ENCODE data around the gene SGPP1.

GRCh38 chr14:63761351-63762117, 33.7 kb upstream of the SGPP1 start:
- TF ChIP-seq FOXK2 (IDR thresholded peaks at IDR 0.05) (no peak), SUZ12 (IDR thresholded peaks at IDR 0.05) (no peak), ARNT (IDR thresholded peaks at IDR 0.05) (no peak), LEF1 (IDR thresholded peaks at IDR 0.05; ENCODE audit: borderline replicate concordance) (no peak), CTBP1 (IDR thresholded peaks at IDR 0.05; ENCODE audit: borderline replicate concordance) (no peak), FOXA1 (IDR thresholded peaks at IDR 0.05) (no peak)
